Measurements from ENCODE around the gene ZBED3. TPM values are rescaled to one million over a fixed set of nuclear protein-coding genes. Genes with fewer than 3 reads are reported as not detected.
"Not testable (repeated sequence)": the region's sequence is repeated elsewhere in the genome, so short reads cannot be mapped to it uniquely, and the experiment has no call there.

Gene ZBED3
- total and polyA plus RNA-seq, 2 of the 8 experiments (the other 6 are each of a cell fraction or from before 2014, with no cell fraction given) = 7.9 to 9.4 TPM

DNA sequence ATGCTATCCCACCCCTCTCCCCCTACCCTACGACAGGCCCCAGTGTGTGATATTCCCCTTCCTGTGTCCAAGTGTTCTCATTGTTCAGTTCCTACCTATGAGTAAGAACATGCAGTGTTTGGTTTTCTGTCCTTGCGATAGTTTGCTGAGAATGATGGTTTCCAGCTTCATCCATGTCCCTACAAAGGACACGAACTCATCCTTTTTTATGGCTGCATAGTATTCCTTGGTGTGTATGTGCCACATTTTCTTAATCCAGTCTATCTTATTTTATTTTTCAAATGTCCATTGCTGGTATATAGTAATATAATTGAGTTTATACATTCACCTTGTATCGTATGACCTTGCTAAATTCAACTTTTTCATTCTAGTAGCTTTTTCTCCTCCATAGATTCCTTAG, 19.9 kb upstream of the ZBED3 start:
- not testable (repeated sequence) for H2BK5ac ChIP-seq (ENCODE audit: low read depth, low read length); H3K9me3 ChIP-seq (ENCODE audit: insufficient read depth in 2 of 2, low read depth in 1 of 2, low read length in 1 of 2); H3K4me2 ChIP-seq (ENCODE audit: insufficient read depth in 1 of 2, low read depth in 2 of 2, low read length in 2 of 2); H3K4me1 ChIP-seq (replicated peaks in 1 of 4; ENCODE audit: control insufficient read depth in 3 of 4, insufficient read depth in 4 of 4, low read length in 3 of 4); H2BK20ac ChIP-seq (ENCODE audit: low read length); H2BK12ac ChIP-seq (ENCODE audit: low read depth, low read length); H3K4me3 ChIP-seq (ENCODE audit: extremely low read depth in 1 of 4, insufficient read depth in 2 of 4, low read depth in 3 of 4, low read length in 4 of 4); H3K4ac ChIP-seq (replicated peaks; ENCODE audit: insufficient read length, low read depth, low read length); H3K23ac ChIP-seq (ENCODE audit: insufficient read length); H4K5ac ChIP-seq (ENCODE audit: insufficient read length, low read depth, low read length); H3K56ac ChIP-seq (replicated peaks; ENCODE audit: insufficient read length, low read depth, low read length); H3K23me2 ChIP-seq (ENCODE audit: low read depth, low read length); H3K9ac ChIP-seq (replicated peaks in 1 of 4; ENCODE audit: extremely low read depth in 1 of 4, low read depth in 3 of 4, low read length in 3 of 4); H3K27me3 ChIP-seq (replicated peaks in 1 of 4; ENCODE audit: control insufficient read depth in 3 of 4, extremely low read depth in 1 of 4, insufficient read depth in 3 of 4, low read length in 3 of 4); H2BK120ac ChIP-seq (replicated peaks; ENCODE audit: low read depth, low read length); H2BK15ac ChIP-seq (ENCODE audit: low read length); H3K27ac ChIP-seq (ENCODE audit: low read depth, low read length); FAIRE-seq; H2AFZ ChIP-seq (ENCODE audit: low read length); H3K14ac ChIP-seq (ENCODE audit: insufficient read length); H4K20me1 ChIP-seq (replicated peaks in 1 of 2; ENCODE audit: control insufficient read depth in 1 of 2, insufficient read depth in 2 of 2, low read length in 2 of 2); H3K79me1 ChIP-seq (ENCODE audit: low read depth, low read length); H2AK5ac ChIP-seq (ENCODE audit: low read depth, low read length); H3K79me2 ChIP-seq (ENCODE audit: control insufficient read depth in 1 of 2, insufficient read depth in 2 of 2, low read length in 2 of 2); H4K8ac ChIP-seq (ENCODE audit: extremely low read depth, insufficient read depth, low read length); H4K91ac ChIP-seq (replicated peaks; ENCODE audit: insufficient read length, low read length); H3K36me3 ChIP-seq (ENCODE audit: control insufficient read depth in 2 of 4, insufficient read depth in 4 of 4, low read length in 3 of 4); H3K18ac ChIP-seq (ENCODE audit: extremely low read depth, low read length); DNase-seq (ENCODE audit: low read depth in 1 of 2, low spot score in 2 of 2)
- 85% methylated on average over 4 of the region's 4 CpGs; no CpG with 5 or more reads in 1 of the 2 experiments for WGBS, 2 experiments (ENCODE audit: extremely low coverage in 1 of 2, insufficient coverage in 1 of 2, insufficient read length in 1 of 2, insufficient replicate concordance in 2 of 2, low coverage in 1 of 2, low lambda C conversion rate in 2 of 2, missing lambda C conversion rate in 1 of 2)
- ChIA-PET CTCF (ENCODE audit: partially characterized antibody) (interaction anchor here (1.4 kb wide), 1 partner anchor 18 kb away, joined by 4 read pairs; no protein-coding TSS in a partner anchor), POLR2A (ENCODE audit: partially characterized antibody) (interaction anchor here (1.4 kb wide), 1 partner anchor 20 kb away, joined by 3 read pairs; the partner anchor contains the start of gene ZBED3)
